Ovary (tissue), 9 donors: Measurements from ENCODE around the gene COL6A1. TPM values are rescaled to one million over a fixed set of nuclear protein-coding genes. Genes with fewer than 3 reads are reported as not detected.

Experiments
- DNase-seq, 5 donors: peaks; one replicate each; pipeline ENCODE4 v3.0.0-alpha.2; 2019 to 2020
- H3K27ac ChIP-seq, 2 donors: fragments of 200-600 bp; one replicate each; pipeline versions ENCODE4 v1.5.1 to v1.8.0; 2019 to 2022
- H3K27me3 ChIP-seq: fragments of 200-600 bp; one replicate; pipeline ENCODE4 v1.8.0; 2022
- H3K36me3 ChIP-seq: fragments of 200-600 bp; sonication (generic); one replicate; pipeline ENCODE4 v1.5.1; 2019
- H3K4me1 ChIP-seq: one replicate; pipeline ENCODE4 v1.8.1; 2013; ENCODE audit warnings: mild to moderate bottlenecking, moderate library complexity; ENCODE audit not compliant: insufficient read depth
- H3K4me3 ChIP-seq: fragments of 200-600 bp; sonication (generic); one replicate; pipeline ENCODE4 v1.5.1; 2017
- H3K9me3 ChIP-seq, 2 donors: fragments of 200-600 bp in 1 of 2; sonication (generic) in 1 of 2; one replicate each; pipeline versions ENCODE4 v1.5.1 to v1.8.1; 2013 to 2019; ENCODE audit warnings: mild to moderate bottlenecking in 1 of 2, moderate library complexity in 1 of 2
- EP300 ChIP-seq: sonication (generic); formaldehyde crosslinking; IDR thresholded peaks from one replicate; pipeline ENCODE4 v1.6.1; 2017; ENCODE audit warnings: antibody characterized with exemption
- POLR2A ChIP-seq: fragments of 450-650 bp; IDR thresholded peaks from one replicate; pipeline ENCODE4 v1.6.1; 2017; ENCODE audit warnings: antibody characterized with exemption, mild to moderate bottlenecking, moderate library complexity
- WGBS, 3 donors: extraction: QIAGEN DNeasy Blood & Tissue Kit in 1 of 3; methylation state at CpG; one replicate each; pipeline versions ENCODE4 v1.1.5 to v1.1.7; 2013 to 2017; 5-methylcytosine and 5-hydroxymethylcytosine counted together
- intact Hi-C, 4 donors: fragments of 100-400 bp; cut with DNase I; formaldehyde crosslinking; loops; one replicate each; pipeline versions ENCODE4 v1.11.0 to v1.15.1; 2022 to 2023
- polyA plus RNA-seq, 2 donors: library from polyadenylated mRNA; stranded (reverse); fragments of 200-250 nt in 1 of 2; fragments of 350-450 nt in 1 of 2; fragmentation: Illumina TruSeq in 1 of 2; extraction: RNeasy Lipid Tissue Mini Kit (QIAGEN cat#74804) in 1 of 2; gene quantifications; one replicate each; pipeline ENCODE4 v1.2.3, GENCODE V29; 2013 to 2014
- total RNA-seq, 7 donors: library from RNA; depleted of rRNA in 2 of 7; stranded (reverse); fragments of >200 nt in 2 of 7; fragmentation: NEBNext Ultra II Directional in 3 of 7; extraction: Animal tissue kit (Norgen Biotek cat#: 25700) in 3 of 7; gene quantifications; one replicate each; pipeline versions ENCODE4 v1.1.0 to v1.2.4, GENCODE V29; 2016 to 2023
- TF ChIP-seq, protein P1 (sequence below), 3 donors: fragments of 450-650 bp in 2 of 3; fragments of 200-600 bp in 1 of 3; IDR thresholded peaks; one replicate each; pipeline versions ENCODE4 v1.5.1 to v1.8.0; 2016 to 2022; ENCODE audit warnings: antibody characterized with exemption in 3 of 3, mild to moderate bottlenecking in 1 of 3
- donor health status: DM: no; HTN: no; CAD: no; lungs with moderate emphysema.
- donor health status: DM: no; HTN: no; CAD: no.
- donor health status: Bipolar disorder and iron deficiency.
- donor health status: DM: yes; HTN: yes; CAD: no.
- donor health status: DM: no; HTN: no; CAD: no.
- donor health status: DM: yes; HTN: yes; CAD: no.

COL6A1 gene
- total and polyA plus RNA-seq, 9 donors = 112 to 905 (median 731) TPM

DNA sequence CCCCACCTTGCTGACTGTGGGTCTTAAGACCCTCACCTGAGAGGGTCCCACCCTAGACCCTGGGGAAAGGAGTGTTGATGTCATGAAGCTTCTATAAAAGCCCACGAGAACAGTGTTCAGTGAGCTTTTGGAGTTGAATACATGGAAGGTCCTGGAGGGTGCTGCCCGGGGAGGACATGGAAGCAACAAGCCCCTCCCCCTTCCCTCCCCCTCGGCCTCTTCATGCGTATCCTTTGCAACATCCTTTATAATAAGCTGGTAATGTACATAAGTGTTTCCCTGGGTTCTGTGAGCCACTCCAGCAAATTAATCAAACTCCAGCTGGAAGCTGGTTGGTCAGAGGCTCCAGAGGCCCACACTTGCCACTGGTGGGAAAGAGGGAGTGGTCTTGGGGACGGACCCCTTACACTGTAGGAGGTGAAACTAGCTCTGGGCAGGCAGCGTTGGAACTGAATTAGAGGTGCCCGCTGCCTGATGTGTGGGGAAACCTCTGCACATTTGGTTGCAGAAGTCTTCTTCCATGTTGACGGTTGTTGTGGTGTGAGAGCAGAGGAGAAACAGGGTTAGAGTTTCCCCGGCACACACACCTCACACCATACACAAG, 14.7 kb upstream of the COL6A1 start:
- Histone ChIP-seq H3K27me3 (no peaks in the 10 kb centered on the region), H3K4me1 (peaks cover 10% of the 10 kb centered on the region), H3K36me3 (no peaks in the 10 kb centered on the region), H3K27ac (no peak overlapping the region), H3K9me3 (no peaks in the 10 kb centered on the region), H3K4me3 (no peak overlapping the region)
- intact Hi-C loops = no loop called here
- no peak for TF ChIP-seq EP300
- TF ChIP-seq, protein P1, sequence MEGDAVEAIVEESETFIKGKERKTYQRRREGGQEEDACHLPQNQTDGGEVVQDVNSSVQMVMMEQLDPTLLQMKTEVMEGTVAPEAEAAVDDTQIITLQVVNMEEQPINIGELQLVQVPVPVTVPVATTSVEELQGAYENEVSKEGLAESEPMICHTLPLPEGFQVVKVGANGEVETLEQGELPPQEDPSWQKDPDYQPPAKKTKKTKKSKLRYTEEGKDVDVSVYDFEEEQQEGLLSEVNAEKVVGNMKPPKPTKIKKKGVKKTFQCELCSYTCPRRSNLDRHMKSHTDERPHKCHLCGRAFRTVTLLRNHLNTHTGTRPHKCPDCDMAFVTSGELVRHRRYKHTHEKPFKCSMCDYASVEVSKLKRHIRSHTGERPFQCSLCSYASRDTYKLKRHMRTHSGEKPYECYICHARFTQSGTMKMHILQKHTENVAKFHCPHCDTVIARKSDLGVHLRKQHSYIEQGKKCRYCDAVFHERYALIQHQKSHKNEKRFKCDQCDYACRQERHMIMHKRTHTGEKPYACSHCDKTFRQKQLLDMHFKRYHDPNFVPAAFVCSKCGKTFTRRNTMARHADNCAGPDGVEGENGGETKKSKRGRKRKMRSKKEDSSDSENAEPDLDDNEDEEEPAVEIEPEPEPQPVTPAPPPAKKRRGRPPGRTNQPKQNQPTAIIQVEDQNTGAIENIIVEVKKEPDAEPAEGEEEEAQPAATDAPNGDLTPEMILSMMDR (IDR thresholded peaks at IDR 0.05) = no peak
- TF ChIP-seq POLR2A = no peak
- peak in 2 of 5 donors; percentile 12 to 13 for DNase-seq
- 76 to 89% (median 78%) methylated on average over 9 of the region's 9 CpGs for WGBS, 3 donors

DNA sequence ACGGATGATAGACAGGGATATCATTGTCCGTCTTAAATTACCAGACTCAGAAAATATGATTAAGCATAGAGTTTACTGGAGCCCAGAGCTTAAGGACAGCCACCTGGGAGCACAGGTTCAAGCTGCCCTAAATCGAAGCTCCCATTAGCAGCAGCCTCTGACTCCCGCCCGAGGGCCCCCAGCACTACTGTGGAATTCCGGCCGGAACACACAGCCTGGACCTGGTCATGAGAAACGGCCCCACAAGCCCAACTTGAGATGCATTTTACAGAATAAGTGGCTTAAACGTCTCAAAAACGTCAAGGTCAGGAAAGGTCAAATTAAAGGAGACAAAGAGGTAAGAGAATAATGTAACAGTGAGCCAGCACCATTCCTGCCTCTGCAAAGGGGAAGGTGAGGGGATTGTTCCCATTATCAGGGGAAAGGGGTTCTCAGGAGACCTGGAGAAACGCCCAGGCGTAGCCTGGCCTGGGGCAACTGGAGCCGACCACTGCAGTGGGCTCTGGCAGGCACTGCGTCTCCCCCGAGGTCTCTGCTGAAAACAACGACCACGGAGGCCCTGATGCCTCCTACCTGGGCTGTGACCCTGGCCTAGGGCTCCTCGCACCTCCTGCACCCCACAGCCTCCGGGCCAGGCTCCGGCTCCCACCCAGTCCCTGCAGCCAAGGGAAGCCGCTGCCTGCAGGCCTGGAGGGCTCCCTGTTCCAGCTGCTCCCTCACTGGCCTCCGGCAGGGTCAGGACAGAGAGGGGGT, 11.5 kb upstream of the COL6A1 start:
- Histone ChIP-seq H3K36me3 (no peaks in the 10 kb centered on the region), H3K27me3 (no peaks in the 10 kb centered on the region), H3K4me3 (no peak overlapping the region), H3K9me3 (no peaks in the 10 kb centered on the region), H3K4me1 (peaks cover 31% of the 10 kb centered on the region), H3K27ac (peak overlapping the region in 1 of 2 donors; percentile 94)
- 64 to 71% (median 67%) methylated on average over 22 of the region's 22 CpGs for WGBS, 3 donors
- peak in 3 of 5 donors; percentile 20 to 55 (median 29) for DNase-seq
- intact Hi-C loops = loop anchor here in 3 of 4 donors (5.0 to 10.0 kb wide), 4 partner anchors 85 to 257 kb away; partner anchors contain the start of genes COL6A2 (in 2 of the 3) and LSS (in 1 of the 3)
- TF ChIP-seq EP300 = no peak
- TF ChIP-seq POLR2A = no peak

DNA sequence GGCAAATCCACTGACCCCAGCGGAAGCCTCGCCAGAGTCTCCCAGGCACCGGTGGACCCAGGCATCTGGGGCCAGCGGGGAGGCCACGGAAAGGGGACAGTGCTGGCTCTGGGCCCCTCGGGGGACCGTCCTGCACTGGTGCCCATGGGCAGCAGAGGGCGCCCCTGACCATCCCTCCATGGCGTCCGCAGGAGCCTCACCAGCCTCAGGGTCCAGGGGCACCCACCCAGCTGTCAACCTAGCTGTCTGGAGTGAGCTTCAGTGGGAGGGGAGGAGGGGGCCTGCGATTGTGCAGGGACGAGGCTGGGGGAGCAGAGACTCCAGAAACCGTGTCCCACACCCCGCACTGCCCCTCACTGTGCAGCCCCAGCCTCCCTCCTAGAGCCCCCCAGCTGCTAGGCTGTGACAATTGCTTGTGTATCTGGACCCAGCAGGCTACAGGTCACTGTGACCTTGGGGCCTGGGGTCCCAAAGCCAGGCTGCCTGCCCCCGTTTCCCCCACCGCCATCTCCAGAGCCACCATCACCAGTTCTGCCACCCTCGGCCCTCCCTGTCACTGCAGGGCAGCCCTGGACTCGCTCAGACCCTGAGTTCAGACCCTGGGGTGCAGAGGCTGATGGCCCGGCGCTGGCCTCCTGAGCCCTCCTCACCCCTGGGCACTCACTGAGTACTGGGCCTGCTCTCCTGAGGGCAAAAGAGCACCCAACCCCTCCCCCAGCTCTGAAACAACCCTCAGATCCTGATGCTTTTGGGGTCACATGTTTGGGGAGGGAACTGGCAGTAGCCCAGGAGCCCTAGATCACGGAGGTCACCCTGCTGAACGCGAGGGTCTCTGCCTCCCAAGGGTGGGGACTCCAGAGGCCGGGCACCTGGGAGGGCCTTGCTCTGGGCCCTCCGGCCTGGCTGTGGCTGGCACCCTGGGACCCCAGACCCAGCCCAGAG, 10.6 kb upstream of the COL6A1 start:
- peak; percentile 74 to 86 (median 84) for DNase-seq
- H3K4me3 ChIP-seq = no peak overlapping the region
- no peaks in the 10 kb centered on the region for H3K36me3 ChIP-seq
- peak overlapping the region; percentile 86 to 94 for H3K27ac ChIP-seq
- no peaks in the 10 kb centered on the region for H3K27me3 ChIP-seq
- peak; percentile 21 for TF ChIP-seq POLR2A
- TF ChIP-seq EP300 = no peak
- TF ChIP-seq, protein P1 (IDR thresholded peaks at IDR 0.05) = peak; percentile 91 to 98 (median 94)
- H3K9me3 ChIP-seq = no peaks in the 10 kb centered on the region
- 29 to 38% (median 36%) methylated on average over 20 to 25 of the region's 25 CpGs for WGBS, 3 donors
- intact Hi-C loops = loop anchor here in 3 of 4 donors (5.0 to 10.0 kb wide), 4 partner anchors 84 to 256 kb away; partner anchors contain the start of genes COL6A2 (in 2 of the 3) and LSS (in 1 of the 3)
- peaks cover 32% of the 10 kb centered on the region for H3K4me1 ChIP-seq

DNA sequence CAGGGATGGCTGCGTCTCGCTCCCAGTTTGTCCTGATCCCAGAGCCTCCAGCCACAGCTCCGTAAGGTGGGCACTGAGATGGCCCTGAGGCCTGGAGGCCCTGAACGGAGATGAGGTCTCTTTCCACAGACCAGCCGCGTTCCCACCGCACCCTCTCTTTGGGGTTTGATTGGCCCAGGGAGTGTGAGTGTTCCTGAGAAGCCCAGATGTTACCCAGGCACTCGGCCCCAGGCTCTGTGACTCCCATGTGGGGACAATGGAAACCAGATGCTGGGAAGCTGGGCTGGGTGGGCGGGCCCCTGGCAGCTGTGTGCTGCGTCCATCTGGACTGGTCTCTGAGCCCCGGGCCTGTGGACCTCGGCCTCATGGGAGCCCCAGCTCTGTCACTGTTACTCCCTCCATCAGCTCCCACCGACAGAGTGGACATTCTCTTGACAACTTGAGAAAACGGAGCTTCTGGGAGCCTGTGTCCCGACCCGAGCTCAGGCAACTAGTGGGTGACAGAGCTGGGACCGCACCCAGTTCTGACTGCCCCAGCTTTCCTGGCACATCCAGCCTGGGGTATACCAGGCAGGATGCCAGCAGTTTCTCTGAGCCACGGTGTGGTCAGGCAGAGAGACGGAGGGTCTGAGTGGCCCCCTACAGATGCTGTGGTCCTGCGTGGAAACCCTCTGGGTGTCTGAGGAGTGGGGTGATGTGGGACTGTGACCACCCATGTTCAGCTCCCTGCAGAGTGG, 9.8 kb upstream of the COL6A1 start:
- Histone ChIP-seq H3K27me3 (no peaks in the 10 kb centered on the region), H3K27ac (peak overlapping the region; percentile 86 to 94), H3K4me3 (no peak overlapping the region), H3K9me3 (no peaks in the 10 kb centered on the region), H3K4me1 (peaks cover 32% of the 10 kb centered on the region), H3K36me3 (no peaks in the 10 kb centered on the region)
- intact Hi-C loops = loop anchor here (2.0 to 10.0 kb wide), 5 partner anchors 83 to 256 kb away; partner anchors contain the start of genes COL6A2 (in 4 of the 4) and LSS (in 1 of the 4)
- TF ChIP-seq EP300 = no peak
- TF ChIP-seq POLR2A = no peak
- TF ChIP-seq, protein P1 (IDR thresholded peaks at IDR 0.05) = no peak
- DNase-seq = peak in 4 of 5 donors; percentile 60 to 67 (median 64)
- WGBS, 3 donors = 32 to 45% (median 42%) methylated on average over 15 to 20 of the region's 20 CpGs
